Inflammatory macrophage treated with lipopolysaccharide for 1 hour (primary cell): ENCODE data around the gene OTUD4.
A peak's percentile ranks its signal among the peaks of the same experiment; 100 is the strongest.
"Not testable (repeated sequence)": the region's sequence is repeated elsewhere in the genome, so short reads cannot be mapped to it uniquely, and the experiment has no call there.

Experiments used
- DNase-seq, 2 donors: peaks; one replicate each; pipeline ENCODE4 v3.0.0-alpha.2; 2020 to 2022

The OTUD4 gene

DNA sequence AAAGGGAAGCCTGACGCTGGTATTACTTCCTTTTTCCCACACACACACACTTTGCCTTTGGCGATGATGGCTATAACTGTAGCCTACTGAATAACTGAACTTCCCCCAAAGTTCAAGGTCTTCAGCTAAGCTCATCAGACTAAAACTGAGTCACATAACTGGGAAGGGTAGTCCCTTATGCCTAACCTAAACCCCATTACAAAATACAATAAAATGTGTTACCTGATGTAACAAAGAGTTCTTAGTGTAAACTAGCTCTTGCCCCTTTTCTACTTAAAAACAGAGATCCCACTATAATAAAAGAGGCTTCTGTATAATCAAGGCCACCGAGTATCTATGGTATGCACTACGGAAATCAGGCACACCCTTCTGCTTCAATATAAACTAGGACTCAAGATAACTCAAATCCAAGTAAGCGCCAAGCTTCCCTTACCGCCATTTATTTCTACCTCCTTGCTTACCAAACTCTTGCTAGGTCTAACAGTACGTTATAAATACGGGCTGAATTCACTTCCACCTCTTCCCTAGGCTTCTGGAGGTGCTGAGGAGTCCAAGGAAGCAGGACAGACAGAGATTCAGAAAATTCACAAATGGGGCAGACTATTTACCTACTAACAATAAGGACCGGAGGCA is 2.4 kb downstream of the OTUD4 start:
- peak; percentile 76 to 91 for DNase-seq

DNA sequence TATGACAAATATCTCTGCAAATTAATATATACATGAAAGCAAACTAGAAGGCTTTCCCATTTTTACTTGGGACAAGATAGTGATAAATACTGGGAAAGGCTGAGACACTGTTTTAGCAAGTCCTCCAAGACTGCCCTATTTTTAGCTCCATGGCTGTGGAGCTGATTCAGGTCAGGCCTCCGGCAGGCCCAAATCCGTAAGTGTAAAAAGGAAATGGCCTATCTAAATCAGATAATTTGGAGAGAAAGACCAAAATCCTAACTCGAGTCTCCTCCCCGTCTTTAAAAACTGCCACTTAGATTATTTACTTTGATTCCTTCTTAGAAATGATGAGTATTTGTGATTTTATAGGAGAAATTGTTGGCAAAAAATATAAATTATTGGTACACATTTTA is 2.9 kb downstream of the OTUD4 start:
- peak in 1 of 2 donors; percentile 25 for DNase-seq

DNA sequence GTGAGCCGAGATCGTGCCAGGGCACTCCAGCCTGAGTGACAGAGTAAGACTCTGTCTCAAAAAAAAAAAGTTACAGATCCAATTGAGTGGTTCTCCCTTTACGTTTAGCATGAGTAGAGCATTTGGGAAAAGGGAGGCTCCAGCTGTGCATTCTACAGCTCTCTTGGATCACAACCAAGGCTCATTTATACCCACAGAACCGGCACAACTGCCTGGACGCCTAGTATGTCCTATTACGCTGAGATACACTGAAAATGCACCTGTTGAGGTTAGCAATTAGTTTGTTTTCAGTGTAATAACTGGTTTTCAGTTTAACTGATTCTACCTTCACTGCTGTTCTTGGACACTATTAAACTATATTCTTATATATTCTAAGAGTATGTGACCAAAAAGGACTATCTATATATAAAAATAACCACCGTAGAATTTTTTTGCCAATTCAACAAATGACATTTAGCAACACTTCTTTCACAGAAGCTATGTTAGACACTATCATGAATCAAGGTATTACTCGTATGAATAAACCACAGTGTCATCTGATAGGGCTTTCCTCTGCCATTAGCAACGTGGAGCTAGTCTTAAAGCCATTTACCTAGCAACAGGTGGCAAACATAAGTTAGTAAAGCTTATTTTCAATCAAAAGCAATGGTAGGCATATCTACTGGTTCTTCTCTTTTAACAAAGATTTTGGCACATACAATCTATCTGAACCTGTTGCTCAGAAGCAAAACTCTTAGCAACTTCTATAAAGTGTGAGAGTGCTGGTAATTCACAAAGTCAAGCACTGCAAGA is 3.6 kb downstream of the OTUD4 start:
- DNase-seq: no peak

DNA sequence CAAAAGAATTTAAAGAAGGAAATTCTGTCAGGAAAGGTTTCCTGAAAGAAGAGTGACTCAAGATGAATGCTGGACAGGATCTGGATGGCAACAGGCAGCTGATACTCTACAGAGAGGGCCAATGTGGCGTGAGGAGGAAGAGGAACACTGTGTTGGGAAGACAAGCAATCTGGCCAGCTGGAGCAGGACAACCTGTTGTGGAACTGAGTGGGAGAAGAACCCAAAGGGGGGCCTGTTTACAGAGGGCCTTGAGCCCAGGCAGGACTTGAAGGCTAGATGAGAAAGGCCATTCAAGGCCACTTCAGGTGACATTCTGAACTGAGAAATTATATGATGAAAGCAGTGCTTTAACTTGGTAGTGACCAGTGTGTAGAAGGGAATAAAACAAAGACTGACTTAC is 8.5 kb downstream of the OTUD4 start:
- DNase-seq: no peak

DNA sequence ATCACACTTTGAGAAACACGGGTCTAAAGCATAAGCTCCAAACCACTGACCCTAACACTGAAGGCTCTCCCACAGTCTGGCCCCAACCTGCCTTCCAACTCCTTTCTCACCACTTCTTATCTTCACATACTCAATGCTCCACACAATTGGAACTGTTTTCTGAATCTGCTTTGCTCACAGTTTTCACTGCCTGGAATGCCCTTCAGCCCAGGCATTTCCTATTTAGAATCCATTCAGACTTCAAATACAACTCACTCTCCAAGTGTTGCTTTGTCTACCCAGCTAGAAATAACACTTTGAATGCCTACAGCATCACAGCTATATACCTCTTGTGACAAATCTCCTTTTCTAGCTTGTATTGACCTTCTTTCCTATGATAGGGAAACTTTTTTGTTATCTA is 10.2 kb downstream of the OTUD4 start:
- DNase-seq: no peak

DNA sequence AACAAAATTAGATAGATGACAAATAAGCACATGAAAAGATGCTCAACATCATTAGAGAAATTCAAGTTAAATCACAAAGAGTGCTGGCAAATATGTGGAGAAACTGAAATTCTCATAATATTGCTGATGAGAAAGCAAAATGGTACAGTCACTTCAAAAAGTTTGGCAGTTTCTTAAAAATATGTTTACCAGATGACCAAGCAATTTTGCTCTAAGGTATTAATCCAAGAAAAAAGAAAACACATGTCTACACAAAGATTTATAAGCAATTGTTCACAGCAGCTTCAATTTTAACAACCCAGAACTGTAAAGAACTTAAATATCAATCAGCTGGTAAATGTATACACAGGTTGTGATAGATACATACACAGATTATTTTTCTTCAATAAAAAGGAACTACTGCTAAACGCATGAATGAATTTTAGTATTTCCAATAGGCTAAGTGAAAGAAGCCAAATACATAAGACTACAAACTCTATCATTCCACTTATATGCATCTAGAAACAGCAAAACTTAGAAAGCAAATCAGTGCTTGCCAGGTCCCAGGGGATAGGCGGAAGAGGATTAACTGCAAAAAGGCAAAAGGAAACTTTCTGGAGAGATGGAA is 11.7 kb downstream of the OTUD4 start:
- no peak for DNase-seq

DNA sequence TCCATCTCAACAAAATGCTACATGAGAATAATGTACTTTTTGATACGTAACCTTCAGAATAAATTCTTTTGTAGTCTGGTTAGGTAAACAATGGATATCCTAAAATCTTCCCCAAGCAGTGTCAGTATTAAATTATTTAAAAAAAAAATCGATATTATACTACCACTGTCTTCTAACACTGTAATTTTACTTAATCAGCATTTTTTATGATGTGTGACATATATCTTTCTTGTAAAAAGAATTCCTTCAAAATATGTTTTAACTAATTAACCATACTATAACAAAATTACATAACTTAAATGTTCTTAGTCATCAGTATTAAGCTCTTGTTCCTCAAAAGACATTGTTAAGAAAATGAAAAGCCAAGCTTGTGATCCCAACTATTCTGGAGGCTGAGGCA is 12.5 kb downstream of the OTUD4 start:
- no peak for DNase-seq

DNA sequence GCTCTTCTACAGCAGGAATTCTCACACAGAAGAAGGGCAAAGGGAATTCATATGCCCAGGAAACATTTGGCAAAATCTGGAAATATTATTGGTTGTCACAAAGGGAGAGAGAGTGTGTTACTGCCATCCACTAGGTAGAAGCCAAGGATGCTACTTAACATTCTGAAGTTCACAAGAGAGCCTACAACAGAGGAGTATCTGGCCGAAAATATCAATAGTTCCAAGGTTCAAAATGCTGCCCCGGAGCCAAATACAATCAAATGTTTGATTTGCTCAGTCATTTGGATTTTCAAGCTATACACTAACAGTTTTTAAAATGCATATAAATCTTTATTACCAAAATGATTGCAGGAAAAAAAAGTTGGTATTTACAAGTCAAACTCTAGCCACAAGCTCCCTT is 18.8 kb downstream of the OTUD4 start:
- DNase-seq: no peak

DNA sequence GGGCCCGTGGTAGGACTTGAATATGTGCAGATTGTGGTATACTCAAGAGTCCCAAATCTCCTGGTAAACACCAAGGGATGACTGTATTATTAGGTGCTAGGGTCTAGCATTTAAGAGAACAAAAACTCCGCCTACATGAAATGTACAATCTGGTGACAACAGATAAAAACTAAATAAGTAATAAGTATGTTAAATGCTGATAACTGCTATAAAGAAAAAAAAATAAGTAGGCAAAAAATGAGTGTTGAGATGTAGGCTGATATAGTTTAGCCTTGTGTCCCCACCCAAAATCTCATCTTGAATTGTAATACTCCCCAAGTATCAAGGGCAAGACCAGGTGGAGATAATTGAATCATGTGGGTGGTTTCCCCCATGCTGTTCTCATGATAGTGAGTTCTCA is 23.4 kb downstream of the OTUD4 start:
- no peak for DNase-seq

DNA sequence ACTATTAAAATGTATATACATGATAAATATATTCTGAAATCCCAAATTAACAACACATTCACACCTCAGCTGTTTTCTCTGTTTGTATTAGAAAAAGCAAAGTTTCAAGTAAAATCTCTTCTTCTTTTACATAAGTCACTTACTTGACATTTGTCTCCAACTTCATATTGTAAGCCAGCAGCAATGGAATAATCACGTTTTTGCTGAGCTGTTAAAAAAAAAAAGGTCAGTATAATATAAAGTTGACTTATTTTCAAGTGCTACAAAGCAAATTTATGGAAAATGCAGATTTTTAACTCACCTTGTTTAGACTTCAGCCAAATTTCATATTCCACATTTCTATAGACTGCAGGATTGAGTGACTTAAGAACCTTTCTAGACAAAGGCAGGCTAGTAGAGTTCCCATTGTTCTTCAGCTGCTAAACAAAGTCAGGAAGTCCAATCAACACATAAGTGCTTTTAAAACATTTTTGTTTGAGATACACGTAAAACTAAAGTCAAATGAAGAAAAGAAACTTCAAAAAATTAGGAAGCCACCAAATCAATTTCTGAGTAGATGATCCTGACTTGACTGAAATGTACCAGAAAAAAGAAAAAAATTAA is 25.0 kb downstream of the OTUD4 start:
- no peak for DNase-seq

DNA sequence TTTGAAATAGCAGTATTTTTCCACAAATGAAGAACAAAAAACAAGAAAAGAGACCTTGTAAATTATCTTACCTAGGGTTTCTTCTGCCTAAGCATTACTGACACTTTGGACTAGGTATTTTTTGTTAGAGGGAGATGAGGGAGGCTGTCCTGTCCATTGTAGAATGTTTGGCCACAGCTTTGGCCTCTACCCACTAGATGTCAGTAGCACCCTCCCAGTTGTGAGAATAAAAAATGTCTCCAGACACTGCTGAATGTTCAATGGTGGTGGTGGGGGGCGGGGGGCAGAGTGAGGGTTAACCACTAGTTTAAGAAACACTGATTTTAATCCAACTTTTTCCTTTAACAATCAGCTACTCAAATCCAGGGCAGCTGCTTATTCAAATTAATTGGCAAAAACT is 25.8 kb downstream of the OTUD4 start:
- peak in 1 of 2 donors; percentile 23 for DNase-seq

DNA sequence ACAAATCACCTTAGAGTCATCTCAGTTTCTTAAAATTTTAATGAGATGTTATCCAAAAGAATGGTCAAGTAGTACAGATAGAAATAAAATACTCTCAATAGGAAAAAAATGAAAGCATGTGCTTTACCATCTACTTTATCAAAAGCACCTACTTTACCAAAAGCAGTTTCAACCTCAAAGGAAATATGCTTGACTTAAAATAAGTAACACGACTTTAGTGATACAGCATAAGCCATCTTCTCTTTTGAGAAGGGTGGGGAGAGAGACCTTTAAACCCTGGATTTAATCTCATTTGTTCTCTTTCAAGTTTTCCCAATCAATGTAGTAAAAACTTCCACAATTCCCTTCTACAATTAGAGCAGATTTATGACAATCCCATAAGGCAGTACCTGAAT is 26.5 kb downstream of the OTUD4 start:
- DNase-seq: no peak

DNA sequence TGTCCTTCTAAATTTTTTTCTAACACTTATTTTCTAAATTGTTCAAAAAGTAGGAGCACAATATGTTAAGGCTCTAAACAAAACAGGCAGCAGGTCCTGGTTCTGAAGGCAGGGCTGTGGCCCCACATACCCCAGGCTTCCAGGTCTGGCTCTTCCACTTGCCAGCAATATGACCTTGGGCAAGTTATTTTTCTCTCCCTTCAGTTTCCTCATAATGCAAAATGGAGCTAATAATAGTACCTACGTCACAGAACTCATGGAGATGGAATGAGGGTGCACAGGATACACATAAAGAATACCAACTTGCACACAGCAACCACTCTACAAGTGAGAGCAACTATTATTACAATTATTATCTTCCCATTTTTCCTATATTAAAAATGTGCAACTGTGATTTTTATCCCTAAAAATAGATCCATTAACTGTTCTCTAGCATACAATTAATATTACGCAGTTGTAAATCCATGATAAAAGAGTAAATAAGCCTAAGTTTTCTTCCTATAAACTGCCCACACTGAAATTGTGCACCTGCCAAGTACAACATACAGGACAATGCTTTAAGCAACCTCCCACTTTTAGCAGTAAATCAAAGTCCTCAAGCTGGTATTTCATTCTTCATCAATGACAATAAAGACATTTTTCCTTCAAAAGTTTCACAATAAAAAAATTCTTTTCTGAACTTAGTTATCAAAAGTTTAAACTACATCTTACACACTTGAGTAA is 27.0 kb downstream of the OTUD4 start:
- no peak for DNase-seq

DNA sequence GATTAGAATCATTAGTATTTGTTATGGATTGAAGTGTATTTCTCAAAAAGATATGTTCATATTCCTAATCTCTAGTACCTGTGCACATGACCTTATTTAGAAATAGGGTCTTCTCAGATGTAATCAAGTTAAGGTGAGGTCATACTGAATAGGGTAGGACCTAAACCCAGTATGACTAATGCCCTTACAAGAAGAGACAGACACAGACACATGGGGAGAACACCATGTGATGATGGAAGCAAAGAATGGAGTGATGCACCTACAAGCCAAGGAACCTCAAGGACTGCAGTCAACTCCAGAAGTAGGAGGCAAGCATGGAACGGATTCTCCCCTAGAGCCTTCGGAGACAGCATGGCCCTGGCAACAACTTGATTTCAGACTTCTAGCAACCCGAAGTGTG is 31.4 kb downstream of the OTUD4 start:
- DNase-seq: no peak

DNA sequence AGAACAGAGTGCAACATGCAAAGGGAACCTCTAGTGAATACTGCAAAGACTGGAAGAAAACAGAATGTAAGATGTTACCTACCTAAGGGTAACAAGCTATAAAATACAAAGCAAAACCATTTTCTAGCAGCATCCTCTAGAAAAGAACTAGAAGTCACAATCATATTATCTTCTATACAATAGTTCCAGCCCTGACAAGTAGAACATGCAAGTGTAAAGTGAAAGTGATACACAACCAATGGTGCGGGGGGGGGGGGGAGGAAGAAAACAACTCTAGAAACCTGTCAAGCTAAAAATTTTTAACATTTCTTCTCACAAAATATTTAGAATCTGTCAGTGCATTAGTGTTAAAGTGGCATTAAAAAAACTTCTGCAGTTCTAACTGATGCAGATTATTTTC is 44.2 kb downstream of the OTUD4 start:
- DNase-seq: not testable (repeated sequence)

DNA sequence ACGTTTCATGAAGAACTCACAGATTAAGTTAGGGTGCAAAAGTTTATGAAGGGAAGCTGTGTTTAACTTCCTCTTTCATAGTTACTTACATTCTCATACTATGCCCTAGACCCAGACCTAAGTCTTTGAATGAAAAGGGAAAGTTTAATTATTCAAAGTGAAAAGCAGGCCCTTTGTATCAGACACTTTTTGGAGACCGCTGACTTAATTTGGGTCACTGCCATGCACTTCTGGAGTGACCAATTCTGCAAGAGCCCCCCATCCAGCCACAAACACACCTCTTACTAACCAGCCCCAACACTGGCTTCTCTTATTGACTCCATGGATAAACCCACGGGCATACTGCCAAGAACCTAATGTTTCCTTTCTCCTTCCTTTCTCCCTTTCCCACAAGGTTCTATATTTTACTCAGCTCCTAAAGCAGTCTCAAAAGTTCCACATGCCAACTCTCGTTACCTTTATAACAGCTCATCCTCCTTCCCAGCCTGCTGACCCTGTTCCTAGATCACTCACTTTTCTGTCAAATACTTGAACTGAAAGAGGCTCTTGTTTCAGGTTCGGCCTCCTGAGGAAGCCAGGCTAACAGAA is 47.8 kb downstream of the OTUD4 start:
- DNase-seq: no peak

DNA sequence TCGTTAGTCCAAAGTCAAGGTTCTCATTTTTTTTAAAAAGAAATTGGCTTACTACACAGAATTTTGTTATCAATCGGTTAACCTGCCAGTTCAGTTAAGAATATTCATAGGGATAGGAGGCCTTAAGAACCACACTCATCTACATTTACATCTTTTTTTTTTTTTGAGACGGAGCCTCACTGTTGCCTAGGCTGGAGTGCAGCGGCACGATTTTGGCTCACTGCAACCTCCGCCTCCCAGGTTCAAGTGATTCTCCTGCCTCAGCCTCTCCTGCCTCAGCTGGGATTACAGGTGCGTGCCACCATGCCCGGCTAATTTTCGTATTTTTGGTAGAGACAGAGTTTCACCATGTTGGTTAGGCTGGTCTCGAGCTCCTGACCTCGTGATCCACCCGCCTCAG is 48.5 kb downstream of the OTUD4 start:
- DNase-seq: no peak

DNA sequence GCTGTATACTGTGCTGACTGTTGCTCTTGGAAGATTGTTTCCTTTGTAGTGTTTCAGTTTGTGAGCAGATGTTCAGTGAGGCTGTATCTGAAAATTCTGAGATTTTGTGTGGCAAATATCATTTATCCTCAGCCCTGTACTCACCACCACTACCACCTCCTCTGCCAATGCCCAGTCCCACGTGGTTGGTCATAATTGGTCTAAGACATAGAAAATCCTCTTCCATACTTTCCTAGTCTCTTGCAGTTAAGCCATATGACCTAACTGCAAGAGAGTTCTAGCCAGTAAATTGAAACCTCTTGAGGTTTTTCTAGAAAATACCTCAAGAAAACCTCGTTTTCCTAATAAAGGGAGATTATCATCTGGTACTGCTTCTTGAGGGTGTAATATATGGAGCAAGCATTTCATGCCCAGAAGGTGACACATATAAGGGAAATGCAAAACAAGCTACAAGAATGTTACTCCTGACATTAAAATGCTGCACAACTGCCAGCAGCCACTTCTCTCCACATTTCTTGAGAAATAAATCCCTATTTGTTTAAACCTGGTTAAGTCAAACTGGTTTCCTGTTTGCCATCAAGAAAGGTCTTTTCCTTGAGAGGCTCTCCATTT is 49.5 kb downstream of the OTUD4 start:
- no peak for DNase-seq

DNA sequence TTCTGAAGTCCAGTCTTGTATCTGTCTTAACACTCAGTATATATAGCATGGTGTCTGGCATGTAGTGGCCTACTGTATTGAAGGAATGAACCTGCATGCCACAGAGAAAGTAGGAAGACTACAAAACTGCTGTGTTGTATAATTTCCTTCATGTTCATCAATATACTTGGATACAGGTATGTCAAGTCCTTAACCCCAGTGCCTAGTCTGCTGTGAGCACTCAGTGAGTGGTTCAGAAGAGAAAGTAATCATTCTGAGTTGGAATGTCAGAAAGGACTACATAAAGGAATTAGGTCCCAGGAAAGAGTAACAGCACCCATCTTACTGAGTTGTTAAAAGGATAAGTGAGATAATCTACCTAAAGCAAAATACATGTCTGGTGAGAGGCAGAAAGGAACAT is 50.3 kb downstream of the OTUD4 start:
- no peak for DNase-seq

DNA sequence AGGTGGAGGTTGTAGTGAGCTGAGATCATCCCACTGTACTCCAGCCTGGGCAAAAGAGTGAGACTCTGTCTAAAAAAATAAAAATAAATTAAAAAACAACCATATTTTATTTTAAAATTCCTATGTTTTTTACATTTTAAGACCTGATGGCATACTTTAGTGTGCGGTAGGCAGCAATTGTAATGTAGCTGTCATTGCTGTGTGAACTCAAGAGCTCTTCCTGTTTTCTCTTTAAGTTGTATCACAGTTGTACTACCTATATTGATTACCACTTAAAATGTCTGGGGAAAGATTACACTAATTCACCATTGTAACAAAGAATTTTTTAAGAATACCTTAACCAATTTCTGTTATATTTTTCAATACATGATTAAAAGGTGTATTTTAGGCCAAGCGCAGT is 55.0 kb downstream of the OTUD4 start:
- DNase-seq: no peak

DNA sequence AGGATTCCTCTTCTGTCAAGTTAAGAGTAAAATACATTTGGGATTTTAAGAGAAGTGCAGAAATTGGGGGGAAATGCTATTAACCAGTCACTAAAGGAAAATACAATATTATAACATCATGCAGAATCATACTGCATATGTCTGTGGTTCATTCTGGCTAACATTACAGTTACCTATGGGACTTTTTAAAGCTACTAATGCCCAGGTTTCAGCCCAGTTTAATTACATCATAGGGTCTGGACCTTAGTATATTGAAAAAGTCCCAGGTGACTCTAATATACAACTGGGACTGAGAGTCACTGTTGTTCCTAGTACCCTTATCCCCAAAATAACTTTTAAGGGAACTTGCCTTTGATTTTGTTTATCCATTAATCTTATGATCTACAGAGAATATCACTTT is 72.3 kb downstream of the OTUD4 start:
- DNase-seq: no peak

DNA sequence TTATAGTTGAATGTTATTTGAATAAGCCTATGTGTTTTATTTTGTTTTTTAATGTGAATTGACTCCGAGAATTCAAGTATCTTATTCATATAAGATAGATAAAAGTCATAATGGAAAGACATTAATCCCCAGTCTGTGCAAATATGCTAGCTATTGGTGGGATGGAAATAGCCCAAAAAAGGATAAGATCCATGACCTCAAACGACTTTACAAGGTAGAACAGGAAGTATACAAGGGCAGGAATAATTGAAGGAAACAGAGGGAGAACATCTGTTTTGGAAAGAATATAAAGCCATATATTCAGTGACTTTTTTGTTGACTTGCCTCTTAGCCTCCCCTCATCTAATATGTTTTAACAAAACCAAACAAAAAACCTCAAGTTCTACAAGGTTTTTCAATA is 73.3 kb downstream of the OTUD4 start:
- DNase-seq: no peak
